GM21447 (cell line): ENCODE measurements around the gene ABL1.

Experiments
- ATAC-seq: cut with Tn5 transposase; IDR thresholded peaks from one replicate; pipeline ENCODE4 v1.9.1; 2021; ENCODE audit not compliant: unreplicated experiment

Gene ABL1

DNA sequence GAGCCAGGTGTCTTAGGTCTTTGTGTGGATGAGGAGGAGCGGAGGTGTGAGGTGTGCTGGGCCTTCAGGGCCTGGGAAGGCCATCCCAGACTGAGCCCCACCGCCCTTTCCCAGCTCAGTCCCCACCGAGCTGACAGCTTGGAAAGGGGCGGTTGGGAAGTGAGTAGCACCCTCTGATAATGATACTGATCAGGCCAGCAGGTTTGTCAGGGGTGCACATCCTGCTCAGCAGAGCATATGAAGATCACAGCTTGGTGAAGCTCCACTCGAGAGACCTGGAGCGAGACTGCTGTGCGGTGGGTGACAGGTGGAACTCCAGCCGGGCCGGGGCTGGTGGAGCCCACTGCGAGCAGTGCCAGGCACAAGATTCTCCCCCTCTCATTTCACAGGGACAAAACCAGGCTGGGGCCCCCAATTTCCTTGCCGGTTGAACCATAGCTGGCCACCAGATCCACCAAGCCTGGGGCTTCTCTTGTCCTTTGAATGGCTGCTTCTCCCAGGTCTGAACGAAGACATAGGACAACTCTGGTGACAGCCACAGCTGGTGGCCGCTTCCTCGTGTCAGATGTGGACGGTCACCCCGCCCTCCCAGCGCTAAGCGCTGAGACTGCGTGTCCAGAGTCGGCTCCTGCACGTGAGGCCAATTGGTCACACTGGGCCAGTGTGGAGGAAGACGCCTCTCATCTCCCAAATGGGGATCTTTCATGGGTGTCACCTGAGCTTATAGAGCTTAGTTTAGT is 53.3 kb downstream of the ABL1 start:
- no peak for ATAC-seq

DNA sequence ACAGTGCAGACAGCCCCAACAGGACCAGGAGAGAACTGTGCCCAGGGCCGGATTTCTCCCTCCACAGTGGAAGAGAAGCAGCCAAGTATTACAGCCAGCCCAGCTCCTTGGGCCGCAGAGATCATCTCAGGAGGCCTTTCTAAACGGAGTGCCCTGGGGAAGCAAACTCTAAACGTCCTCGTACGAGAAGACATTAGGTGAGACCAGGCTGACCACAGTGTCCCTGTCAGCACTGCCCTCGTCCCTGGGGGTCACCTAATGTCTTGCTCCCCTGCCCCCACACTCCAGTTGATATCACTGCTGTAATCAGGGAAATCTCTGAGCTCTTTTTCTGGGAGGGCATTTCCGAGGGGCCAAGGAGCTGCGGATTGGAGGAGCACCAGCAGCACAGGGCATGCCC is 55.1 kb downstream of the ABL1 start:
- ATAC-seq = no peak

DNA sequence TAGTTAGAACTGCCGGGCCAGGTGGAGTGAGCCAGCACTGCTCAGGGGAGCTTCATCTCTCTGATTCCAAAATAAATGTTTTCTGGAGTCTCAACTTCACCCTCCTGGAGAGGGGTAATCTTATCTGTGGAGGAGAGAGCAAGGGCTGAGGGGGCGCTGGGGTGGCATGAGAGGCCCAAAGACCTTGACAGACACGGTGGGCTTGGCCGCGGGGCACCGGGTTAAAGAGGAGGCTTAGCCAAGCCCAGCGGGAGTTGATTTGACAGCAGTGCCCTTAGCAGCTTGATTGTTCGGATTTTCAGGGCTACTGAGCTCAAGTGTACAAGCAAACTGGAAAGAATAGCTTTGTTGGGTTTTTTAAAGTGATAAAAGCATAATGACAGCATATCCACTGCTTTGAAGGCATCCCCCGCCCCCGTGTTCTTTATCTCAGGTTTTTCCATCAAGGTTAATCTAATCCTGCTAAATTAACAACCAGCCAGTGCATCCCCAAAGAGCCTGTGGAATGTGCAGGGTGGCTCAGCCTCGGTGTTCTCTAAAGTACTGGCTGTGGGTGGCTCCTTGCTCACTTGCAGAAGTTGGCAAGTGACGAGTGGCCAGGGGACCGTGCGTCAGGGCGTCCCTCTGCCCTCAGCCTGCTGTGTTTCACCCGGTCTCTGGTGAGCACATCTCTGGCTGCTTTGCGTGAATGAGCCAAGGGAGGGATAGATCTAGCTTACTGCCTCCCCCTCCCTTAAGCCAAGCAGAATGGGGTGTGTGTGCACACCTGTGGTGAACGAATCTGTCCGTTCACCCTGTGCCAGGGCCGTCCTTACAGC is 56.0 kb downstream of the ABL1 start:
- ATAC-seq = no peak

DNA sequence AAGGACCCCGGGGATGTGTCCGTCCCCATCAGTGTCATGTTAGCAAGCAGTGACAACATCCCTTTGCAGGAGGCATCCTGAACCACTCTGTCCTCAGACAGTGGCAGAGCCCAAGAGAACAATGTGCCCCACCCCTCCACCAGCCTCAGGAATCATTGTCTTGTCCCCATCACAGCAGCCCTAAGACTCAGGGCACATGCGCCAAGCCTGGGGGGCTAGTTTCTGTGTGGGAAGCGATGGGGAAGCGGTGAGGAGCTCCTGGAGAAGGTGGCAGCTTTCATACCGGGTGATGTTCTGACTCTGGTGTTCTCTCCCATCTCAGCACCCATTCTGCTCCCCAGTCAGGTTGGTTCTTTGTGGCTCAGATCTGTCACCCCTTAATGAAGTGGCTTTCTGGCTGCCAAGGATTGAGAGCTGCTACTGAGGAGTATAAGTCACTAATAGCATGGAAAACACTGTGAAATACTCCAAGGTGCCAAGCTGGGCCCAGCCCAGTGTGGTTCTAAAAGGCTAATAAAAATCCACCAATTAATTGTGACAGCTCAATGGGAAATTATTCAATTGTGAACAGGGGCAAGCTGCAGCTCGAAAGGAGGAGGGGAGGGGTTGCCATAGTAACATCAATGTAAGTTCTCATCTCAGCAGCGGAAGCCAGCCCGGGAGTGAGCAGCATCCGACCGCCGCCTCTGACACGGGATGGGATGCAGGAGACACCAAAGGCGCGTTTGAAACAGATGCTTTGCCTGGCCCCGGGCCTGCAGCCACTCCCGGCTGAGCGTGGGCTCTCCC is 56.8 kb downstream of the ABL1 start:
- ATAC-seq = no peak

DNA sequence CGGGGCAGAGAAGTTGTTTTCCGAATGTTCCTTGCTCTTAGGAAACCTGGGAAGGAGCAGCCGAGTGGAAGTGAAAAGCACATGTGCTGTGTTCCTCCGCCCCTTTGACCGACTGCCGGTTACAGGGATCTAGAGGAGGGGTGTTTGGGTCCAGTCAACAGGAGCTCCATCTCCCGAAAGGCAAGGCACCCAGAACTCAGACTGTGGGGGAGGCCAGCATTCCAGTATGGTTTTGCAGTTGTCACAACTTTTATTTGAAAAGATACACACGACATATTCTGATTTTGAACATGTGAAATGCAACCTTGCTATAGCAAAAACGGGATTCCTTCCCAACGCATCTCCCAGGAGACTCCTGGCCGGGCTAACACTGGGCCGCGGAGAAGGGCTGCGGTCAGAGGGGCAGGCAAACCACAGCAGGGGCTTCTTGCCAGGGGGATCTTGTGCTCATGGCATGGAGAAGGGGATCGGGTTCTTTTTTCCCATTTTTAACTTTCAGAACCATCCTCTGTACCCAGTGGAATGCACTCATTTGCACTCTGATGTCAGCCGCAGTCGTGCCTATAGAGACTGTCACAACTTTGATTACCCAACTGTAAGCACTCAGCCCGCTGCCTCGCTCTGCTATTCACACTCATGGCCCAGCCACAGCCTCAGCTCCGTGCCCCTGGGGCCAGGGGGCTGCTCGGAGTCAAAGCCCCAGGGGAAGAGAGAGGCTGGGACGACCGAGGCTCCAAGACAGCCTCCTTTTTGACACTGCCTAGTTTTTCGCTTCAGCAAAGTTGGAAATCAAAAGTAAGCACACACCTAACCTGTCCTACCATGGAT is 57.6 kb downstream of the ABL1 start:
- no peak for ATAC-seq

DNA sequence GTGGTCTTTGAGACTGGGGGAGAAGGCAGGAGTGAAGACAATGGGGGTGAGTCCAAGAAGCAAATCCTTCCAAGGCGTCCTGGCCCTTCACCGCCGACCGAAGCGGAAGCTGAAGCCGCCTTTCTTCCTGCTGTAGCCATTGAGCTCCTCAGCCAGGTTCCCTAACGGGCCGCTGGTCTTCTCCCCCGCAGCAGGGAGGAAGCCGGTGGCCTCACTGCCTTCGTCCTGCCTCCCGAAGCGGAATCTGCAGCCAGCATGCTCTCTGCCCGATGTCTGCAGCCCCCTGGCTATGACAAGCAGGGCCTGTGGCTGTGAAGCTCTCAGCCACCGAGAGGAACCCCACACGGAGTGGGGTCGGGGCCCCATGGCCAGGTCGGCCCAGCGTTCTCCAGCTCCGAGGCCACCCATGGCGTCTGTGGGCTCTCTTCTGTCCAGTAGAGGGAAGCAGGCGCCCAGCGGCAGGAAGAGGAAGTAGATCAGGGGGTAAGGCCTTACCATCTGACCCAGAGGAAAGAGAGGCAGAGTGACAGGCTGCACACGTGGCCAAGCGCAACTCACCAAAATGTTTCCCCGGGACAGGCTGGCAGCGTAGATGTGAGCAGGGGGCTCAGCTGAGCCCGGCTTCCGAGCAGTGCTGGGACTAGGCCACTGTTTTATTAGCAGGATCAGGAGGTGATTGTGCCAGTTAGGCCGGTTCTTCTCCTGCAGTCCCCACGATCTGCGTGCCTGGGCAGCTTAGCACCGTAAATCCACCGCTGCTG is 58.5 kb downstream of the ABL1 start:
- no peak for ATAC-seq

DNA sequence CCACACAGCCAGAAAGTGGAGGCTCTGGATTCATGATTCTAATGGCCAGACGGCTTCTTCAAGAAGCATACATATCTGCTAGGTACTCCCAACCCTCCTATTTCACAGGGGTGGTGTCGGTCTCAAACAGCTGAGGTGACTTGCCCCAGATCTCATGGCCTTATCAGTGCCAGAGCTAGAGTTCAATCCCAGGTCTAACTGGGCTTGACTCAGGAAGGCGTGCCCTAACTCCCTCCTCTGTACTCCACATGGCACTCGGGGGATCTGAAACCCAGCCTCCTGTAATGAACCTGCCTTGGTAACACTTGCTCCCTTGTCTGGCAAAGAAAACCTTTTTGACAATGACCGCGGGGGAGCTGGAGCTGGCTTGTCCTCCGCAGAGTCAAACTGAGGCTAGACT is 59.5 kb downstream of the ABL1 start:
- no peak for ATAC-seq

DNA sequence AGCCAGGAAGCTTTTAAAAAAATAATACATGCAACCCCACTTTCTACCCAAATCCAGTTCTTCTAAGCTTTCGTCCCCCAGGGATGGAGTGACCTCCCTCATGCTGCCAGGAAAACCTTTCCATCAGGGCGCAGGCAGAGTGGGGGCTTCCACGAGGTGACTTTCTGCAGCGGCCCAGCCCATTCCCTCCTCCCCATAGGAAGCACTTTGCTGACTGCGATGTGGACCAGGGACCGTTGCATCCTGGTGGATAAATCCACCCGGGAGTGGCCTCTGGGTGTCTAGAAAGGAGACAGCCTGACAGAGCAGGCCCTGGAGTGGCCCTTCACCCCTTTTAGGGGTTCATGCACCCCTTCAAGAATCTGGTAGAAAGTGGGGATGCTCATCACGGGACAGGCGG is 60.0 kb downstream of the ABL1 start:
- ATAC-seq = no peak

DNA sequence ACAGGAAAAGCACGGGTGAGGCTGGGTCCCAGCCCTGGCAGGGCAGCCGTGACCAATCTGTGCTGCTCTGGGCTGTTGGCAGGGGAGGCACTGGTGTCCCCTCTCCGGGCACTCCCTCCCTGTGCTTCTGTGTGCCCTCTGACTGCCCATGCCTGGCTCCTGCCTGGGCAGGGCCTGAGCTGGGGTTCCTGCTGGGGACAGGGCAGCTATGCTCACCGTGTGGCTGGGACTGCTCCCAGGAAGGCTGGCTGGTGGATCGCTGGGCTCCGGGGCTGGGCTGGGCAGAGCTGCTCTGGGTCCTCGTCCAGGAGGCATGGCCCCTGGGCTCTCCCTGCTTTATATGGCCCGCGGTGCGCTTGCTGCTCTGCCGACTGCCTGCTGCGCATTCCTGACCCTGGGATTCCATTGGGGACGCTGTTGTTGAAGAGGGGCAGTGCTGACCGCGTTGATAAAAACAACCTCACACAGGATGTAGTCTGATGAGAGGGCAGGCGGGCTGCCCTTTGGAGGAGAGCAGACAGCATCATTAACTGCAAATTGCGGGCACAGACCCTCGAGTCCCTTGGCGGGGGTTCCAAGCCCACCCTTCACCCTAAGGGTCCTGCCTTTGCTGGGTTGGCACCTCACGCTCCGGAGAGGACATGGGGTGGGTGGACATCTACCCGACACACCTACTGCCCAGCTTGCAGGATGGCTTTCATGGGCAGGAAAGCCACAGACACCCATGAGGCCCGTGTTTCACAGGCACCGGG is 60.6 kb downstream of the ABL1 start:
- ATAC-seq = no peak

DNA sequence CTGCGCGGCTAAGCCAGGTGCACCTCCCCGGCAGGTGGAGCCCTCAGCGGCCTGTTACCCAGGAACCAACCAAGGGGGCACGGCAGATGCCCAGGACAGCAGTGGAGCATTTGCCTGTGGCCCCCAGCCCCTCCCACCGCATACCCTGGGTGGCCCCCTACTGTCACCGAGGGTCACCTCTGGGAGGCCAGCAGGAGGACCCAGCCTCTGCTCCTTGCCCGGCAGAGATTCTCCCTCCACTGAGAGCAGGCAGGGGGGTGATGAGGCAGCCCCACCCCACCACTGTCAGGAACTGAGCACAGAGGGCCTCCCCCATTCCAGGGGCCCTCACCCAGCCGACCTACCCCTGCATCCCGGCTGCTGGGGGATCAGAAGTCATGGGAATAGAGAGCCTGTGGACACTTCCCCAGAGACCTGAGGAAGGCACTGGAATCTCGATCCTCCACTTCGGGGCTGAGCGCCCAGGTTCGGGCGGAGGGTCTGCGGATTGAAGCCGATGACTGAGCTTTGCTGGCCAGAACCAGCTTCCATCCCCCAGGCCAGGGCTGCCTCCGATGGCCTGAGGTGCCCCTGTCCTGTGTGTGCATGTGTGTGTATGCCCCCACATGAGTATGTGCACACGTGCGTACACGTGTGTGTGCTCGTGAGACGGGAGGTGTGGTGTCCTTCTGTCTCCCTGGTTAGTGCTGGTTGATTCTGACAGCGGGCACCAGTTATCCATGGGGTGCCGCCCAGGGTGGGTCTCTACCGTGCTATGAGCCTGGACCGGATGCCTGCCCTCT is 61.4 kb downstream of the ABL1 start, which contains the start of gene QRFP:
Gene QRFP (minus strand): TSS at position 580 of the 782 bp plus-strand sequence. CDS start 2,974 bp downstream, outside the sequence.
- no peak for ATAC-seq

DNA sequence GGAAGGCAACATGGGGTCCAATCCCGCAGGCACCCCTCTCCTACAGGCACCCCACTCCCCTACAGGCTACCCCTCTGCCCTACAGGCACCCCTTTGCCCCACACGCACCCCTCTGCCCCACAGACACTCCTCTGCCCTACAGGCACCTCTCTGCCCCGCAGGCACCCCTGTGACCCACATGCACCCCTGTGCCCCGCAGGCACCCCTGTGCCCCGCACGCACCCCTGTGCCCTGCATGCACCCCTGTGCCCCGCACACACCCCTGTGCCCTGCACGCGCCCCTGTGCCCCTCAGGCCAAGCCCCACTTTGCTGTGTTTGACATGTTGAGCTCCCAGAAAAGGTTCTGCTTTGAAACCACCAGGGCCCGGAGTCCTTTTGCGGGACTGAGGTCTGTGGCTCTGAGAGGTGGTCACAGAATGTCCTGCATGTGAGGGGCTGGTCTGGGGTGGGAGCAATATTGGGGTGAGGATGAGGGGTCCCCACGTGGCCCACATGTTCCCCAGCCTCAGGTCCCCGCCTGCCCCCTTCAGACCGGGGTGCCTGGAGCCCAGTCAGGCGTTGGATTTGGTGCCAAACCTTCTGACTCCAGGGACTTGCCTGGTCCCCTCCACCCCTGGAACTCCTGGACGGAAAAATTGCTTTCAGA is 62.2 kb downstream of the ABL1 start:
- ATAC-seq = no peak

DNA sequence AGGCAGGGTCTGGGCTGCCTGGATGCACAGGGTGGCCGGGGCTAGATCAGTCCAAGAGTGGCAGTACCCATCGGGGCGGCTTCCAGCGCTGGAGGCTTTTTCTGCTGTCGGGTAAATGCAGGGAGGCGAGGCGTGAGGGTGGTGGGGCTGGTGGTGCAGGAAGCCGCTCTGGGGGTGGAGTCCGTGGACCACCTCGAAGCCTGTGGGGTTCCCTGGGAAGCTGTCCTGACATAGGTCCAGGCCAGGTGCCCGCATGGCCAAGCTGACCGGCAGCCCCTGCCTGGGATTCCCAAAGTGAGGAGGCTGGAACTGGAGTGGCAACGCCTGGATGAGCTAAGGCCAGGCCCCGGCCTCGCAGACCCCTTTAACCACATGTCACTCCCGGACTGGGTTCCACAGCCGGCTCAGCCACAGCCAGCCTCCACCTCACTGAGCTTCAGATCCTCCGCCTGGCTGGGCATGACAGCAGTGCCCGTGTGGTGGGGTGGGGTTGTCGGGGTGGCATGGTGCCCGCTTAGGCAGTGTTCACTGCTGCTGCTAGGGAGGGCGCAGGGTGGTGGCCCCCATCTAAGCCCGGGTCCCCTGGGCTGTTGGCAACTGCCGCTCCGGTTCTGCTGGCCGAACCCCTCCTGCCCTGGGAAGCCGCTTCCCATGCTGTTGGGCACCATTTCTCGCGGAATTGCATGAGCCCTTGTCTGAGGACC is 62.9 kb downstream of the ABL1 start:
- ATAC-seq = no peak

DNA sequence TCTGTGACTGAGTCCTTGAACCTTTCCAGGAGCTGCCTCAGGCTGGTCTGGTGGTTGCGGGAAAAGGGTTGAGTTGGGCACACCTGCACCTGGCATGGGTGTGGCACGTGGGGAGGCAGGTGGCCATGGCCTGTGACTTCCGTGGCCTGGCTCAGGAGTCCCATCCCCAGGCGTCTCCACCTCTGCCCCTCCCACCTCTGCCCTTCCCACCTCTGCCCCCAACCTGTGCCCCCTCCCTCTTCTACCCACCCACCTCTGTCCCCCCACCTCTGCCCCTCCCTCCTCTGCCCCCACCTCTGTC is 63.4 kb downstream of the ABL1 start:
- no peak for ATAC-seq

DNA sequence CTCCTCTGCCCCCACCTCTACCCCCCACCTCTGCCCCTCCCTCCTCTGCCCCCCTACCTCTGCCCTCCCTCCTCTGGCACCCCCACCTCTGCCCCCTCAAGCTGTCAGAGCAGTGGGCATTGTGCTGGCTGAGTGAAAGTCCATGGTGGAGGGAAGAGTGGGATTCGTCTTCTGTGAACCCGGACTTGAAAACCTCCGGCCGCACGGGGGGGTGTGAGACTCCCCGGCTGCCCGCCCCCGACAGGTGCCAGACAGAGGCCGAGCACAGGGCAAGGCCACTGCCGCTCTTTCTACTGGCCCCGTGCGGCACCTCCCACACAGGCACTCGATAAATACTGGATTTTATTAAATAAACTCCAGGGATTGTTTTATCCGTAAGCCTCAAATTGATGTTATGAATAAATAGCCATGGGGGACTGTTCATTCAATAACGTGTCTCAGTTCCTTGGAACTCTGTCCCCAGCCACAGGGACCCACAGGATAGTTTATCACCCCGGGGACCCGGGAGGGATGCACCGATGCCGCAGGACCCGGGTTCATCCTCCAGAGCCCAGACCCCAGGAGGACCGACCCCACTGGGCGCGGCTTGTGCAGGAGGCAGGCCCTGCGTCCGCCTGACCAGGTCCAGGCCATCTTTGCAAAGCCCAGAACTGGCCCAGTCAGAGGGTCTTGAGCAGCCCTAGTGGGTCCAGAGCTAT is 64.1 kb downstream of the ABL1 start:
- ATAC-seq = no peak

DNA sequence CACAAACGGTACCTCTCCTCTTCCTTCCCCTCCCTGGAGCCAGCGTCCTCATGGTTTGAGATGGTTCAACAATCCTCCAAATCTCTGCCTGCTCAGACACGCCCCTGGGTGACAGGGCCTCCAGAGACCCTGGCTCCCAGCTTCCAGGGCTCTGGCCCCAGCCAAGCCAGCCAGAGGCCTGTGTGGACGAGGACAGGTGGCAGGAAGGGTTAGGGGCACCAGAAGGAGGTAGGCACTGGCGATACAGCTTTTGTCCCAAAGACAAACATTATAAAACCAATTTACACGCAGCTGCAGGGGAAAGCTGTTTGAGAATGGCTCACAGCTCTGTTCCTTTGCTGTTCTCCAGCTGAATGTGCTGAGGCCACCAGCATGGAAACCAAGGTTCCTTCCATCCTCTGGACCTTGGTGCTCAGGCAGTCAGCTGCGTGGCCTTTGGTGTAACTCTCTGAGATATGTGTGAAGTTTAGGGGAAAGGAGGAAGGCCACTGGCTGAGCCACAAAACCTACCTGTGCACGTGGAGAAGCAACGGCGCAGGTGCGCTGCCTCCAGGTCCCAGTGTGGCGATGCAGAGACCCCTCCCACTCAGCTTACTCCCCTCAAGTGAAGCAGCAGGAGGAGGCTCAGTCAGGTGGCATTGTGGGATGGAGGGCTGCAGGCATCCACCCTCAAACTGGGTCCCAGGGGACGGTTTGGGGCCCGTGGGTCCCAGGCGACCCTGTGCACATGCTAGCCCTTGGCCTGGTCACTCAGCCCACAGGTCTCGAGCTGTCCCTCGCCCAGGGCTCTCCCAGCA is 65.8 kb downstream of the ABL1 start:
- no peak for ATAC-seq

DNA sequence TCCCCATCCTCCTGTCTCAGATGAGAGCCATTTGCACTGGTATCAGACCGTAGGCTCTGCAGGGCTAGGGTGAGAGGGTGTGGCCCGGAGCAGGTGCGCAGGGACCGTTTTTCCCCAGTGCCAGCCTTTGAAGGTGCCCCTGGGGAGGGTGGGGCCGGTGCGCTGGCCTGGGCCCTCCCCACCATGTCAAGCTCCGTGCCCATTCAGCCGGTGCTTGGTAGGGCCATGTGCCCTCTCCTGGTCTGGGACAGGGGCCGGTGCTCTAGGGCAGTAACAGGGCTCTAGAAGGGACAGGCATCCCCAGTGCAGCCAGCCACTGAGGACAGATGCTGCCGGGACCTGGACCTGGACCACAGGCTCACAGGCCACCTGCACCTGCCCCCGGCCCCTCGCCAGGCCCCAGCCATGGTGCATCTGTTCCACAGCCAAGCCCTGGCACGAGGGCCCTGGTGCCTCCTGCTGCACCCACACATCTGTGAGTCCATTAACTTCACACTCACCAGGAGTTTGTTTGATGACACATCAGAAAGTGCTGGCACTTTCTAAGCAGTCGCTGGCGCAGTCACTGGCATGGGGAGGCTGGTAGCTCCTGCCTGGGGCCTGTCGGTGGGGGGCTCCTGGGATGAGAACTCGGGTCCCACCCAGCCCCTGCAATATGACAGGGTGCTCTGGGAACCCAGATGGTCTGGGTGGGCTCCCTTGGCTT is 66.6 kb downstream of the ABL1 start:
- no peak for ATAC-seq
